Measurements from ENCODE around the gene ZBTB7C. TPM values are rescaled to one million over a fixed set of nuclear protein-coding genes. Genes with fewer than 3 reads are reported as not detected.

Gene ZBTB7C
- polyA plus RNA-seq, 1 donor (not counting 4 experiments of a cell fraction or from before 2014, with no cell fraction given): 0.58 TPM

DNA sequence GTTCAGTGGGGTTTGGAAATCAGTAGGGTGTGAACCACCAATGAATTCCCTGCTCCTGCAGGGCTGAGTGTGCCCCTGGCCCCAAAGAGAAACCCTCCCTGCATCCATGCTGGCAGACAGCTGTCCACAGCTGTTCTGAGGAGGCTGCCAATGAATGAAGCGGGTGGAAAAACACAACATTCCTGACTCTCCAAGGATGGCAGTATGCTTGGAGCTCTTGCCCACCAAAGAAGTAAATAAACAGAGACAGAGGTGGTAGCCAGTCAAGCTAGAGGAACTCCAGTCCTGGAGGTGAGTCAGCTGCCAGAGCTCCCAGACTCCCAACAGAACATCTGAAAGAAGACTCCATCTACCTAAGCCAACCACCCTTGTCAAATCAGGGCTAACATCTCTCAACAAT lies 6.2 kb downstream of the ZBTB7C start:
- Histone ChIP-seq H3K27ac (ENCODE audit: control insufficient read depth, insufficient read depth, low read length) (no peak overlapping the region), H3K79me2 (ENCODE audit: control insufficient read depth, insufficient read depth, low read length) (no peaks in the 10 kb centered on the region), H3K36me3 (ENCODE audit: control insufficient read depth in 2 of 2, extremely low read depth in 1 of 2, insufficient read depth in 2 of 2, low read length in 2 of 2) (no peaks in the 10 kb centered on the region), H3K27me3 (ENCODE audit: control insufficient read depth, extremely low read depth, insufficient read depth, low read length) (peaks cover 13% of the 10 kb centered on the region), H3K4me3 (ENCODE audit: control insufficient read depth in 2 of 3, extremely low read depth in 1 of 3, insufficient read depth in 2 of 3, low read depth in 1 of 3, low read length in 3 of 3) (no peak overlapping the region), H4K20me1 (ENCODE audit: control insufficient read depth, extremely low read depth, insufficient read depth, low read length) (no peaks in the 10 kb centered on the region), H3K4me1 (ENCODE audit: control insufficient read depth, extremely low read depth, insufficient read depth, low read length) (peaks cover 14% of the 10 kb centered on the region), H3K9me1 (ENCODE audit: control insufficient read depth, extremely low read depth, insufficient read depth, low read length) (no peaks in the 10 kb centered on the region), H3K4me2 (ENCODE audit: control insufficient read depth, extremely low read depth, insufficient read depth, low read depth, low read length) (no peak overlapping the region), H3K9me3 (ENCODE audit: control insufficient read depth, low read depth, low read length) (no peaks in the 10 kb centered on the region), H2AFZ (ENCODE audit: control insufficient read depth, low read length) (no peak overlapping the region), H3K9ac (ENCODE audit: control insufficient read depth, extremely low read depth, insufficient read depth, low read length) (no peak overlapping the region)
- dilution Hi-C loops (cut with MboI; ENCODE audit: extremely low pct_ligation_motif_present, low sequenced_read_pairs): no loop called here
- no peak for DNase-seq (ENCODE audit: low read depth, low spot score)
- peak; percentile 5 for FAIRE-seq
- no peak for TF ChIP-seq EZH2 (IDR thresholded peaks at IDR 0.05; ENCODE audit: low read length)
- TF ChIP-seq, protein P1, sequence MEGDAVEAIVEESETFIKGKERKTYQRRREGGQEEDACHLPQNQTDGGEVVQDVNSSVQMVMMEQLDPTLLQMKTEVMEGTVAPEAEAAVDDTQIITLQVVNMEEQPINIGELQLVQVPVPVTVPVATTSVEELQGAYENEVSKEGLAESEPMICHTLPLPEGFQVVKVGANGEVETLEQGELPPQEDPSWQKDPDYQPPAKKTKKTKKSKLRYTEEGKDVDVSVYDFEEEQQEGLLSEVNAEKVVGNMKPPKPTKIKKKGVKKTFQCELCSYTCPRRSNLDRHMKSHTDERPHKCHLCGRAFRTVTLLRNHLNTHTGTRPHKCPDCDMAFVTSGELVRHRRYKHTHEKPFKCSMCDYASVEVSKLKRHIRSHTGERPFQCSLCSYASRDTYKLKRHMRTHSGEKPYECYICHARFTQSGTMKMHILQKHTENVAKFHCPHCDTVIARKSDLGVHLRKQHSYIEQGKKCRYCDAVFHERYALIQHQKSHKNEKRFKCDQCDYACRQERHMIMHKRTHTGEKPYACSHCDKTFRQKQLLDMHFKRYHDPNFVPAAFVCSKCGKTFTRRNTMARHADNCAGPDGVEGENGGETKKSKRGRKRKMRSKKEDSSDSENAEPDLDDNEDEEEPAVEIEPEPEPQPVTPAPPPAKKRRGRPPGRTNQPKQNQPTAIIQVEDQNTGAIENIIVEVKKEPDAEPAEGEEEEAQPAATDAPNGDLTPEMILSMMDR (optimal IDR thresholded peaks at IDR 0.05 in 1 of 3, IDR thresholded peaks at IDR 0.05 in 1 of 3, conservative IDR thresholded peaks at IDR 0.05 in 1 of 3; ENCODE audit: extremely low read depth in 1 of 3, insufficient read depth in 2 of 3, low read length in 3 of 3): no peak

DNA sequence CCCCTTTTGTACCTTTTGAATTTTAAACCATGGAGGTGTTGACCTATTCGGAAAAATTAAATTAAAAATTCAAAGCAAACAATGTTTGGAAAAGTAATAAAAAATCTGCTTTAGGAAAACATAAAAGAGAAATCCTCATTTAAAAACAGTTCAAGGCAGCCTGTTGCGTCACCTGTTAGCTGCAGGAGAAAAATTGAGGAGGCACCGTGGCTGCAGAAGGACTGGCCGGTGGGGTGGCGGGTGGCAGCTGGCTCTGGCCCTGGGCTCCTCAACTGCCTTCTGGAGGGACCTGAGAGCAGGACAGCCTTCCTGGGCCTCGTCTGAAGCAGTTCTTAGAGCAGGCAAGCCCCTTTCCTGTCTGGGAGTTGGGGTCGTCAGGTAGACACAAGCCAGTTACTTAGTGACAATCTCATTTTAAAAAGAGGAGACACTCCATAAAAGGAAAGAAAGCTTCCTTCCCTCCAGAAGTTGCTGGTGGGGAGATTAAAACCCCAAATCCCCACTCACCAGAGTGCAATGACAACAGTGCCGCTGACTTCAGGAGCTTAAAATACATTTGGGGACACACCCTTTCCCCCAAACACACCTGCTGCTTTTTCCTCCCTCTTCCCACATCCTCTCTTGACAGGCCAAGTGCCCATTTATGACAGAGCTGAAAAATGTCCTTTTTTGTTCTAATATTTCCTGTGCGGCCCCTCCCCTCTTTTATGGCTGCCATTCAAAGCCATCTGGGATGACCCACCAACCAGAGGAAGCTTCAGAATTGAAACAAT lies 9.7 kb downstream of the ZBTB7C start:
- Histone ChIP-seq H3K9ac (ENCODE audit: control insufficient read depth, extremely low read depth, insufficient read depth, low read length) (no peak overlapping the region), H3K27ac (ENCODE audit: control insufficient read depth, insufficient read depth, low read length) (no peak overlapping the region), H3K4me1 (ENCODE audit: control insufficient read depth, extremely low read depth, insufficient read depth, low read length) (peaks cover 3% of the 10 kb centered on the region), H3K79me2 (ENCODE audit: control insufficient read depth, insufficient read depth, low read length) (no peaks in the 10 kb centered on the region), H3K4me2 (ENCODE audit: control insufficient read depth, extremely low read depth, insufficient read depth, low read depth, low read length) (no peak overlapping the region), H3K4me3 (ENCODE audit: control insufficient read depth in 2 of 3, extremely low read depth in 1 of 3, insufficient read depth in 2 of 3, low read depth in 1 of 3, low read length in 3 of 3) (no peak overlapping the region), H3K9me3 (ENCODE audit: control insufficient read depth, low read depth, low read length) (no peaks in the 10 kb centered on the region), H3K36me3 (ENCODE audit: control insufficient read depth in 2 of 2, extremely low read depth in 1 of 2, insufficient read depth in 2 of 2, low read length in 2 of 2) (no peaks in the 10 kb centered on the region), H3K27me3 (ENCODE audit: control insufficient read depth, extremely low read depth, insufficient read depth, low read length) (peaks cover 6% of the 10 kb centered on the region), H3K9me1 (ENCODE audit: control insufficient read depth, extremely low read depth, insufficient read depth, low read length) (no peaks in the 10 kb centered on the region), H4K20me1 (ENCODE audit: control insufficient read depth, extremely low read depth, insufficient read depth, low read length) (no peaks in the 10 kb centered on the region), H2AFZ (ENCODE audit: control insufficient read depth, low read length) (no peak overlapping the region)
- DNase-seq (ENCODE audit: low read depth, low spot score): no peak
- dilution Hi-C loops (cut with MboI; ENCODE audit: extremely low pct_ligation_motif_present, low sequenced_read_pairs): loop anchor here (10.0 kb wide), 1 partner anchor 65 kb away; no protein-coding TSS in a partner anchor
- no peak for TF ChIP-seq EZH2 (IDR thresholded peaks at IDR 0.05; ENCODE audit: low read length)
- TF ChIP-seq, protein P1 (optimal IDR thresholded peaks at IDR 0.05 in 1 of 3, IDR thresholded peaks at IDR 0.05 in 1 of 3, conservative IDR thresholded peaks at IDR 0.05 in 1 of 3; ENCODE audit: extremely low read depth in 1 of 3, insufficient read depth in 2 of 3, low read length in 3 of 3): no peak
- no peak for FAIRE-seq
